SK-N-SH (cell line): ENCODE data around the gene TMEM127. TPM values are rescaled to one million over a fixed set of nuclear protein-coding genes. Genes with fewer than 3 reads are reported as not detected.

Source experiments
- CTCF ChIA-PET: fragments of 300-600, 350-600 bp; formaldehyde crosslinking; extraction: SDS; loops from one replicate; lab custom pipeline; 2021; lab: Yijun Ruan, JAX
- POLR2A ChIA-PET: fragments of 350-600 bp; sonication (Branson Sonifier 250); formaldehyde crosslinking; extraction: SDS; loops from one replicate; lab custom pipeline; 2020; ENCODE audit warnings: antibody characterized with exemption, inconsistent platforms; lab: Yijun Ruan, JAX
- DNase-seq: peaks from one replicate; pipeline ENCODE4 v3.0.0; 2012
- H2AFZ ChIP-seq: fragments of 200-600 bp; sonication (generic); 2 replicates; pipeline ENCODE4 v1.8.1; 2016; ENCODE audit warnings: antibody characterized with exemption, mild to moderate bottlenecking, low read depth
- H3F3A ChIP-seq: fragments of 200-600 bp; sonication (generic); replicated peaks from 2 replicates; pipeline ENCODE3; 2016; ENCODE audit warnings: antibody characterized with exemption, mild to moderate bottlenecking; ENCODE audit not compliant: insufficient read depth
- H3K27ac ChIP-seq, 2 experiments: fragments of 200-500 bp in 1 of 2; fragments of 200-600 bp in 1 of 2; sonication (Bioruptor generic) in 1 of 2; sonication (generic), shearing (Covaris generic) in 1 of 2; 2 replicates each; pipeline versions ENCODE4 v1.5.1 to v1.6.1; 2014 to 2016; ENCODE audit warnings: low read depth in 2 of 2, inconsistent platforms in 1 of 2, low read length in 1 of 2, mild to moderate bottlenecking in 1 of 2, mixed read lengths in 1 of 2
- H3K27me3 ChIP-seq: fragments of 200-600 bp; sonication (generic), shearing (Covaris generic); 2 replicates; pipeline ENCODE4 v1.6.1; 2016; ENCODE audit warnings: mixed run types; ENCODE audit not compliant: insufficient read depth
- H3K36me3 ChIP-seq, 2 experiments: fragments of 200-500 bp in 1 of 2; fragments of 200-600 bp in 1 of 2; sonication (Bioruptor generic) in 1 of 2; sonication (generic) in 1 of 2; replicated peaks in 1 of 2; 2 replicates each; pipeline versions ENCODE3 to v1.5.1; 2014 to 2016; ENCODE audit warnings: low read length in 1 of 2, mild to moderate bottlenecking in 1 of 2; ENCODE audit not compliant: insufficient read depth in 2 of 2, control insufficient read depth in 1 of 2
- H3K4me1 ChIP-seq, 2 experiments: fragments of 200-500 bp in 1 of 2; fragments of 200-600 bp in 1 of 2; sonication (Bioruptor generic) in 1 of 2; sonication (generic), shearing (Covaris generic) in 1 of 2; 2 replicates each; pipeline versions ENCODE4 v1.5.1 to v1.6.1; 2014 to 2016; ENCODE audit warnings: low read depth in 1 of 2, low read length in 1 of 2, mixed run types in 1 of 2; ENCODE audit not compliant: insufficient read depth in 2 of 2, control insufficient read depth in 1 of 2
- H3K4me2 ChIP-seq: fragments of 200-600 bp; sonication (generic), shearing (Covaris generic); 2 replicates; pipeline ENCODE4 v1.6.1; 2017; ENCODE audit warnings: mixed run types
- H3K4me3 ChIP-seq, 2 experiments: fragments of 200-500 bp in 1 of 2; fragments of 200-600 bp in 1 of 2; sonication (Bioruptor generic) in 1 of 2; sonication (generic), shearing (Covaris generic) in 1 of 2; 2 replicates each; pipeline versions ENCODE4 v1.5.1 to v1.8.1; 2014 to 2016; ENCODE audit warnings: low read depth in 2 of 2, inconsistent platforms in 1 of 2, low read length in 1 of 2, mild to moderate bottlenecking in 1 of 2, mixed read lengths in 1 of 2, moderate library complexity in 1 of 2
- H3K79me2 ChIP-seq: fragments of 200-600 bp; sonication (generic); 2 replicates; pipeline ENCODE4 v1.8.1; 2017; ENCODE audit warnings: mild to moderate bottlenecking; ENCODE audit not compliant: insufficient read depth
- H3K9ac ChIP-seq: fragments of 200-600 bp; sonication (generic); 2 replicates; pipeline ENCODE4 v1.6.1; 2017; ENCODE audit warnings: mixed run types
- H3K9me2 ChIP-seq: fragments of 200-600 bp; sonication (generic); 2 replicates; pipeline ENCODE4 v1.6.1; 2017; ENCODE audit warnings: mixed run types
- H3K9me3 ChIP-seq: fragments of 200-600 bp; sonication (generic); 2 replicates; pipeline ENCODE4 v1.6.1; 2017; ENCODE audit warnings: mixed run types, mild to moderate bottlenecking, moderate library complexity
- H4K20me1 ChIP-seq: fragments of 200-600 bp; sonication (generic); 2 replicates; pipeline ENCODE4 v1.6.1; 2017; ENCODE audit warnings: mild to moderate bottlenecking, mixed run types; ENCODE audit not compliant: insufficient read depth
- CHD2 ChIP-seq: fragments of 150-350 bp; IDR thresholded peaks from 2 replicates; pipeline ENCODE4 v1.6.1; 2018; ENCODE audit warnings: low read length; ENCODE audit not compliant: partially characterized antibody
- CTCF ChIP-seq: fragments of 200-600 bp; sonication (generic); IDR thresholded peaks from 2 replicates; pipeline ENCODE4 v1.6.1; 2017; ENCODE audit warnings: antibody characterized with exemption, mild to moderate bottlenecking, moderate library complexity
- ELF1 ChIP-seq: IDR thresholded peaks from 2 replicates; pipeline ENCODE4 v1.4.0; 2012
- EP300 ChIP-seq, 2 experiments: IDR thresholded peaks; 2 replicates each; pipeline versions ENCODE4 v1.4.0 to v1.6.1; 2012; ENCODE audit warnings: borderline replicate concordance in 1 of 2, low read depth in 1 of 2, low read length in 1 of 2
- EZH2phosphoT487 ChIP-seq: fragments of 200-600 bp; sonication (generic); IDR thresholded peaks from 2 replicates; pipeline ENCODE4 v1.6.1; 2017; ENCODE audit warnings: low read depth, mixed run types, mild to moderate bottlenecking, antibody characterized with exemption, moderate library complexity, borderline replicate concordance
- FOSL2 ChIP-seq: IDR thresholded peaks from 2 replicates; pipeline ENCODE4 v1.4.0; 2012; ENCODE audit warnings: low read depth, mild to moderate bottlenecking, moderate library complexity, borderline replicate concordance
- FOXM1 ChIP-seq: IDR thresholded peaks from 2 replicates; pipeline ENCODE4 v1.4.0; 2012; ENCODE audit warnings: low read depth, mild to moderate bottlenecking
- GABPA ChIP-seq: IDR thresholded peaks from 2 replicates; pipeline ENCODE4 v1.4.0; 2012; ENCODE audit warnings: low read depth, mild to moderate bottlenecking
- JUND ChIP-seq: IDR thresholded peaks from 2 replicates; pipeline ENCODE4 v1.4.0; 2012
- MAX ChIP-seq: IDR thresholded peaks from 2 replicates; pipeline ENCODE4 v1.4.0; 2012; ENCODE audit warnings: low read depth
- MXI1 ChIP-seq: IDR thresholded peaks from 2 replicates; pipeline ENCODE4 v1.6.1; 2012; ENCODE audit warnings: mild to moderate bottlenecking, low read depth, low read length, improper control_type of control experiment
- NFIC ChIP-seq: IDR thresholded peaks from 2 replicates; pipeline ENCODE4 v1.4.0; 2012; ENCODE audit warnings: borderline replicate concordance
- NRF1 ChIP-seq: IDR thresholded peaks from 2 replicates; pipeline ENCODE4 v1.6.1; 2012; ENCODE audit warnings: low read depth, mild to moderate bottlenecking, low read length
- POLR2AphosphoS5 ChIP-seq: IDR thresholded peaks from 2 replicates; pipeline ENCODE4 v1.6.1; 2012; ENCODE audit warnings: low read depth, low read length
- REST ChIP-seq: IDR thresholded peaks from 2 replicates; pipeline ENCODE4 v1.6.1; 2012; ENCODE audit warnings: mild to moderate bottlenecking, low read depth, low read length, moderate library complexity
- RFX5 ChIP-seq: IDR thresholded peaks from 2 replicates; pipeline ENCODE4 v1.6.1; 2012; ENCODE audit warnings: mild to moderate bottlenecking, improper control_type of control experiment, low read length
- SIN3A ChIP-seq: IDR thresholded peaks from 2 replicates; pipeline ENCODE4 v1.6.1; 2012; ENCODE audit warnings: low read depth, mild to moderate bottlenecking, low read length, moderate library complexity, borderline replicate concordance
- TEAD4 ChIP-seq: IDR thresholded peaks from 2 replicates; pipeline ENCODE4 v1.4.0; 2012; ENCODE audit warnings: mild to moderate bottlenecking, borderline replicate concordance; ENCODE audit not compliant: insufficient read depth
- USF1 ChIP-seq: IDR thresholded peaks from 2 replicates; pipeline ENCODE4 v1.4.0; 2012; ENCODE audit warnings: low read depth, borderline replicate concordance
- USF2 ChIP-seq: fragments of 150-350 bp; IDR thresholded peaks from 2 replicates; pipeline ENCODE4 v1.6.1; 2017; ENCODE audit warnings: antibody characterized with exemption, low read length, low read depth, borderline replicate concordance
- YY1 ChIP-seq: IDR thresholded peaks from 2 replicates; pipeline ENCODE4 v1.4.0; 2012; ENCODE audit warnings: low read depth, mild to moderate bottlenecking
- ZBTB33 ChIP-seq: IDR thresholded peaks from 2 replicates; pipeline ENCODE4 v1.4.0; 2012; ENCODE audit warnings: low read depth, borderline replicate concordance
- WGBS: methylation state at CpG from one replicate; pipeline ENCODE4 v1.1.6; 2017; ENCODE audit warnings: low lambda C conversion rate; 5-methylcytosine and 5-hydroxymethylcytosine counted together
- polyA plus RNA-seq, 3 experiments: library from polyadenylated mRNA; depleted of rRNA; stranded (reverse); fragments of >200 nt; gene quantifications; 2 replicates each; pipeline ENCODE4 v1.2.3, GENCODE V29; 2012

TMEM127 gene
- polyA plus RNA-seq (2012; rRNA removed) = 40.9 and 47.9 TPM in 2 replicates
- 25.6 and 37.1 TPM in 2 replicates for polyA plus RNA-seq (2012; cell fraction: cytosol; rRNA removed)
- polyA plus RNA-seq (2012; cell fraction: nucleus; rRNA removed) = 20.5 and 32.1 TPM in 2 replicates

- Histone ChIP-seq H2AFZ (peak within 1 kb of the TSS; percentile 68; the same call in 1 of the 2 replicates), H3K9me2 (no peaks in the 10 kb centered on the region), H3K27me3 (no peaks in the 10 kb centered on the region), H3K9ac (peak within 1 kb of the TSS; percentile 83), H3K79me2 (peaks cover 82% of the 10 kb centered on the region), H3K27ac (peak within 1 kb of the TSS; percentile 79 to 90), H3F3A (peaks cover 14% of the 10 kb centered on the region), H3K4me1 (peaks cover 18 to 25% of the 10 kb centered on the region in 2 experiments; a peak in 3 of 4 replicates), H3K4me2 (peak within 1 kb of the TSS; percentile 96), H3K9me3 (no peaks in the 10 kb centered on the region), H3K36me3 (peaks cover 37% of the 10 kb centered on the region in 2 experiments), H3K4me3 (peak within 1 kb of the TSS; percentile 73 to 96), H4K20me1 (peaks cover 36% of the 10 kb centered on the region)
- WGBS = 0% methylated on average over 24 of the region's 81 CpGs
- DNase-seq = peak; percentile 97
- ChIA-PET CTCF (interaction anchor here (0.8 to 2.1 kb wide), 9 partner anchors 10 to 243 kb away, joined by 3 to 8 read pairs (median 4); partner anchors contain the start of gene SNRNP200), POLR2A (interaction anchor here (0.6 to 1.6 kb wide), 3 partner anchors 55 to 274 kb away, joined by 3 to 4 read pairs (median 3); partner anchors contain the start of gene STARD7)
- TF ChIP-seq FOXM1 (no peak), NRF1 (peak; percentile 81), USF1 (no peak), MXI1 (peak; percentile 68), RFX5 (no peak), USF2 (no peak), REST (no peak), MAX (peak; percentile 83), GABPA (peak; percentile 94), JUND (no peak), CHD2 (peak; percentile 99), ZBTB33 (peak; percentile 98), FOSL2 (no peak), CTCF (peak; percentile 42), EZH2phosphoT487 (no peak), NFIC (no peak), ELF1 (peak; percentile 95), YY1 (peak; percentile 51; the same call in 1 of the 2 replicates), TEAD4 (no peak), EP300 (IDR thresholded peaks at IDR 0.05; ENCODE audit: borderline replicate concordance in 1 of 2, low read depth in 1 of 2, low read length in 1 of 2) (no peak), SIN3A (peak; percentile 70; the same call in 1 of the 2 replicates), POLR2AphosphoS5 (peak; percentile 67; the same call in 1 of the 2 replicates)
These were observed at the start of gene TMEM127, which contains the start of gene CIAO1 for GRCh38 chr2:96265840-96266679. TSS of gene TMEM127 (minus strand) at chr2:96265997. CDS start at chr2:96265381, 616 bp downstream. TSS of gene CIAO1 (plus strand) at chr2:96266225. CDS start at chr2:96266351, 126 bp downstream.
